Stimulated activated naive CD8-positive, alpha-beta T cell treated with anti-CD3 and anti-CD28 coated beads, Interleukin-15, Interleukin-2, amounts not matched to agents 100 ng/mL and 50 ng/mL, for 24 hours (primary cell): ENCODE measurements around the gene SPCS1.

Source experiments
- H3K27ac Mint-ChIP-seq: one replicate; pipeline ENCODE4 v1.8.0; 2021; ENCODE audit warnings: mild to moderate bottlenecking, mixed read lengths
- H3K27me3 Mint-ChIP-seq: one replicate; pipeline ENCODE4 v1.8.0; 2021; ENCODE audit warnings: mixed read lengths
- H3K36me3 Mint-ChIP-seq: one replicate; pipeline ENCODE4 v1.8.0; 2021; ENCODE audit warnings: low read depth, mixed read lengths
- H3K4me1 Mint-ChIP-seq: one replicate; pipeline ENCODE4 v1.8.0; 2021; ENCODE audit warnings: low read depth, mixed read lengths
- H3K4me3 Mint-ChIP-seq: one replicate; pipeline ENCODE4 v1.8.0; 2021; ENCODE audit warnings: mild to moderate bottlenecking, mixed read lengths
- H3K9me3 Mint-ChIP-seq: one replicate; pipeline ENCODE4 v1.8.0; 2021; ENCODE audit warnings: mixed read lengths

SPCS1 gene

DNA sequence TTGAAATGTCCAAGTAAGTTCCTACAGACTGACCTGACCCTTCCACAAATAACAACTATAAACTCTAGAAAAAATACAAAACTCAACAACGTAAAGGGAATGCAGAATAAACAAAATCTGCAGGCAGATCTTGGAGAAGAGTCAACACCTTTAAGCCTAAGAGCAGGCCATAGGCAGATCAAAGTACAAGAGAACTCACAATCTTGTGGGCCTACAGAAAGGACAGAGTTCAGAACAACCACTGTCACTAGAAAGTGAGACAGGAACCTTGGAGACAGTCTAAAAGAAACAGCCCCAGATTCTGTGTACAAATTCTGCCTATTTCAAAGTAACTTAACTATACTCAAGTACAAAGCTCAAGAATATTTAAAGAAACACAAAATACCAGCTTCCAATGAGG is 33.8 kb downstream of the SPCS1 start:
- Mint-ChIP-seq H3K36me3 (peaks cover 55% of the 10 kb centered on the region), H3K9me3 (no peaks in the 10 kb centered on the region), H3K27ac (no peak overlapping the region)

DNA sequence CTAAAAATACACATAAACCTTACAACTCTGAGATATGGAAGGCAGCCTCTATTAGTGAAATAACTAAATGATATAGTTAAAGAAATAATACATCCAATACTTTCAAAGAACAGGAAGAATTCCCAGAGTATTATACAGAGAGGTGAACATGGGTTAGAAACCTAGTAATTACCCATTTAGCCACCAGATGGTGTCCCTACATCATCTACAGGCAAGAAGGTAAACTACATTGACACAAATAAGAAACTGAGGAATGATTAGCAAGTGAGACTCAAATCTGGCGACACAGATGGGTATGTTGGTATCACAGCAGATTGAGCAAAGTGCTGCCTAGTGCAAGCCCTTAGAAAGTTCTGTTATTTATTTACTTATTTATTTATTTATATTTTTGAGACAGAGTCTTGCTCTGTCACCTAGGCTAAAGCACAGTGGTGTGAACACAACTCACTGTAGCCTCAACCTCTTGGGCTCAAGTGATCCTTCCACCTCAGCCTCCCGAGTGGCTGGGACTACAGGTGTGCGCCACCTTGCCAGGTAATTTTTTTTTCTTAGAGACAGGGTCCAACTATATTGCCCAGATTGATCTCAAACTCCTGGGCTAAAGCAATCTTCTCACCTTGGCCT is 36.6 kb downstream of the SPCS1 start:
- H3K36me3 Mint-ChIP-seq: peaks cover 52% of the 10 kb centered on the region
- no peak overlapping the region for H3K4me3 Mint-ChIP-seq
- no peak overlapping the region for H3K27ac Mint-ChIP-seq
- H3K9me3 Mint-ChIP-seq: no peaks in the 10 kb centered on the region
- H3K4me1 Mint-ChIP-seq: no peaks in the 10 kb centered on the region
- no peaks in the 10 kb centered on the region for H3K27me3 Mint-ChIP-seq

More for the DNA sequence above, 33.8 kb downstream of the SPCS1 start:
- no peak overlapping the region for H3K4me3 Mint-ChIP-seq
- no peaks in the 10 kb centered on the region for H3K4me1 Mint-ChIP-seq
- H3K27me3 Mint-ChIP-seq: no peaks in the 10 kb centered on the region

DNA sequence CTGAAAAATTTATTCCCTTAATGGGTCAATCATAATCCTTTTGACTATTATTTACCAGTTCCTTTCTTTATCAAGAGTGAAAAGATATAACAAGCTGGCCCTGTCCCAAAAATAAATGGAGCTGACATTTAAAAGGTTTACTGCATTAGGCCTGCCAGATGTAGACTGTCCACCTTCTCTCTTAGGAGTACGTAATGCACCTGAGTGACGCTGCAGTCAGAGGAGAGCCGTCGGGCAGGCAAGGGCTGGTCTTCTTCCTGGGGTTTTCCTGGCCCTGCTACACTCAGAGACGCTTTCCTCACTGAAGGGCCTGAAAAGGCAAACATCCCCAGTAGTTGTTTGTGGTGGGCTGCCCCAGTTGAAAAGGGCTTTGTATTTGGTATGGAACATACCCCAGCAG is 37.2 kb downstream of the SPCS1 start:
- H3K9me3 Mint-ChIP-seq: no peaks in the 10 kb centered on the region
- H3K4me1 Mint-ChIP-seq: no peaks in the 10 kb centered on the region
- no peak overlapping the region for H3K4me3 Mint-ChIP-seq
- peaks cover 52% of the 10 kb centered on the region for H3K36me3 Mint-ChIP-seq
- H3K27me3 Mint-ChIP-seq: no peaks in the 10 kb centered on the region
- H3K27ac Mint-ChIP-seq: no peak overlapping the region

DNA sequence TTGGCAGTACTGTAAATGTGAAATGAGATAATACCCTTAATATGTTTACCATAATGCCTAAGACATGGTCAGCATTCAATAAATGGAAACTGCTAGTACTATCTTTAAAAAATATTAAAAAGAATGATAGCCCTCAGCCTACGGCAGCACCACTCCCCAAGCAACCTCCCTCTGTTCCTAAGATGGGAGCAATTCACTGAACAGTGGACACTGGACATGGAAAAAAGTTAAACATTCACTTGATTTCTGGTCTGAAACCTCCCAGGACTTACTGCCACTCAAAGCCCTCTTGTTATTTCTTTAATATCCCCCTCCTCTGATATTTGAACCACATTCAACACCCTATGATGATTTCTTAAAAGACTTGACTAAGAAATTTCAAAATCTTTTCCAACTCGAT is 37.8 kb downstream of the SPCS1 start:
- H3K4me1 Mint-ChIP-seq: no peaks in the 10 kb centered on the region
- no peak overlapping the region for H3K4me3 Mint-ChIP-seq
- H3K9me3 Mint-ChIP-seq: no peaks in the 10 kb centered on the region
- H3K27ac Mint-ChIP-seq: no peak overlapping the region
- H3K27me3 Mint-ChIP-seq: no peaks in the 10 kb centered on the region
- peaks cover 58% of the 10 kb centered on the region for H3K36me3 Mint-ChIP-seq

DNA sequence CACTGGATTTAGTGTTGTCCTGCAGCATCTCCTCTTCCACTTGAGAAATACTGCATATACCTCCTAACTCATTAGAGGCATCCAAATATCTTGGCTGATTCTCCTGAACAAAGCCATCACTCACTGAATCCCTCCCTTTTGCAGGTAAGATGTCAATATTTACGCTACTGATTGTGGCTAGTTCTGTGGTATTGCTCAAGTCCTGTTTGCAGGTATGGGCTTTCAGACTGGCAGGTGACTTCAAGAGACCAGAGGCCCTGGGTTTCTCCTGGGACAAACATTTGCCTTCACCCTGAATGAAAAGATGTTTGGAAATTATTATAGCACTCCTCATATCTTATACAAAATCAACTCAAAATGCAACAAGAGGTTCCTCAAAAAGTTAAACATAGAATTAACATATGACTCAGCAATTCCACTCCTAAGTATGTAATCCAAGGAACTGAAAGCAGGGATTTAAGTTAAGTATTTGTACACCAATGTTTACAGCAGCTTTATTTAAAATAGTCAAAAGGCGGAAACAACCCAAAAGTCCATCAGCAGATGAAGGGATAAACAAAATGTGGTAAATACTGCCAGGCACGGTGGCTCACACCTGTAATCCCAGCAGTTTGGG is 46.2 kb downstream of the SPCS1 start:
- Mint-ChIP-seq H3K27me3 (no peaks in the 10 kb centered on the region), H3K9me3 (no peaks in the 10 kb centered on the region), H3K27ac (no peak overlapping the region), H3K4me3 (no peak overlapping the region), H3K36me3 (peaks cover 54% of the 10 kb centered on the region), H3K4me1 (no peaks in the 10 kb centered on the region)

DNA sequence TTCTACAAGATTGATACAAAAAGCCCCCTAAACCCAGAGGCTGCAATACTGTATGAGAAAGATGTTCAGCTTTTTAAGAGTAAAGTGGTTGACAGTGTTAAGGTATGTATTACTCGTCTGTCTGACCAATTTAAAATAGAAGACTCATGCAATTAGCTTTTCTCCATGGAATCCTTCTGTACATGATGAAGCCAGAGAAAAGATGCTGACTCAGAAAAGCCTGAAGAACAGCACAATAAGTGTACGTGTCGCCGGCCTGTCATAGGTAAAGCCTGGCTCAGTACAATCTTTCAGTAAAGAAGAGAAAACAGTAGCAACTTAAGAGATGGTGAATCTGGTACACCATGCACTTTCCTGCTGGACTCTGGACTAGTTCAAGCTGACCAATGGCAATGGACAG is 48.5 kb downstream of the SPCS1 start:
- Mint-ChIP-seq H3K27me3 (no peaks in the 10 kb centered on the region), H3K4me3 (no peak overlapping the region), H3K4me1 (peaks cover 2% of the 10 kb centered on the region), H3K27ac (no peak overlapping the region), H3K9me3 (no peaks in the 10 kb centered on the region), H3K36me3 (peaks cover 56% of the 10 kb centered on the region)

DNA sequence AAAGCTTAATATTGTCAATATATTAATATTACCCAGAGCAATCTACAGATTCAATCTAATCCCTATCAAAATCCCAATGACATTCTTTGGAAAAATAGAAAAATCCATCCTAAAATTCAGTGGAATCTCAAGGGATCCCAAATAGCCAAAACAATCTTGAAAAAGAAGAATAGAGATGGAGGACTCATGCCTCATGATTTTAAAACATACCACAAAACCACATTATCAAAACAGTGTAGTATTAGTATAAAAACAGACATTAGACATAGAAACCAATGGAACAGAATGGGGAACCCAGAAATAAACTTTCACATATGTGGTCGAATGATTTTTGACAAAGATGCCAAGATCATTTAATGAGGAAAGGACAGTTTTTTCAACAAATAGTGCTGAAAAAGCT is 50.2 kb downstream of the SPCS1 start:
- peaks cover 50% of the 10 kb centered on the region for H3K36me3 Mint-ChIP-seq

More for the DNA sequence above, 50.2 kb downstream of the SPCS1 start:
- Mint-ChIP-seq H3K4me3 (no peak overlapping the region), H3K9me3 (no peaks in the 10 kb centered on the region), H3K27me3 (no peaks in the 10 kb centered on the region), H3K4me1 (peaks cover 6% of the 10 kb centered on the region), H3K27ac (no peak overlapping the region)
